NCI-H1105 (cell line): ENCODE data around the gene GTF2H1.

Experiments
- DNase-seq: peaks from one replicate; lab custom pipeline; 2025; lab: John Stamatoyannopoulos, UW

The GTF2H1 gene

GRCh38 chr11:18321969-18322711 is at the start of gene GTF2H1, which contains the start of gene HPS5:
TSS of gene GTF2H1 (plus strand) at chr11:18322567. CDS start at chr11:18333075, 10,508 bp downstream.
TSS of gene HPS5 (minus strand) at chr11:18322140. CDS start at chr11:18317858, 4,282 bp downstream.
- DNase-seq, result peak; percentile 97

- no peak for DNase-seq
These were observed 44.6 kb upstream of the GTF2H1 start for GRCh38 chr11:18277565-18278271.

GRCh38 chr11:18280438-18281045 is 41.8 kb upstream of the GTF2H1 start:
- DNase-seq, result no peak

- DNase-seq, result no peak
These were observed 39.7 kb upstream of the GTF2H1 start for GRCh38 chr11:18282626-18283025.

GRCh38 chr11:18285841-18286240 is 36.5 kb upstream of the GTF2H1 start:
- no peak for DNase-seq

GRCh38 chr11:18288911-18289310 is 33.5 kb upstream of the GTF2H1 start:
- no peak for DNase-seq

GRCh38 chr11:18294862-18295261 is 27.5 kb upstream of the GTF2H1 start:
- no peak for DNase-seq

- no peak for DNase-seq
These were observed 27.1 kb upstream of the GTF2H1 start for GRCh38 chr11:18295316-18295715.

GRCh38 chr11:18299721-18300120 is 22.6 kb upstream of the GTF2H1 start:
- no peak for DNase-seq

GRCh38 chr11:18304745-18305144 is 17.6 kb upstream of the GTF2H1 start:
- no peak for DNase-seq

- no peak for DNase-seq
These were observed 14.8 kb upstream of the GTF2H1 start for GRCh38 chr11:18307461-18308139.

- no peak for DNase-seq
These were observed 14.1 kb upstream of the GTF2H1 start for GRCh38 chr11:18308242-18308641.

GRCh38 chr11:18309691-18310090 is 12.7 kb upstream of the GTF2H1 start:
- no peak for DNase-seq

- DNase-seq, result no peak
These were observed 11.5 kb upstream of the GTF2H1 start for GRCh38 chr11:18310800-18311340.

GRCh38 chr11:18312012-18312411 is 10.4 kb upstream of the GTF2H1 start:
- no peak for DNase-seq

GRCh38 chr11:18312663-18313420 is 9.5 kb upstream of the GTF2H1 start:
- no peak for DNase-seq

GRCh38 chr11:18313965-18314763 is 8.2 kb upstream of the GTF2H1 start:
- DNase-seq, result no peak

- no peak for DNase-seq
These were observed 7.4 kb upstream of the GTF2H1 start for GRCh38 chr11:18314784-18315523.

- no peak for DNase-seq
These were observed 6.5 kb upstream of the GTF2H1 start for GRCh38 chr11:18315893-18316292.

GRCh38 chr11:18317551-18317950 is 4.8 kb upstream of the GTF2H1 start:
- DNase-seq, result no peak
